Right ventricle myocardium inferior (tissue), 1 donor: ENCODE results near the gene GCAT. TPM values are rescaled to one million over a fixed set of nuclear protein-coding genes. Genes with fewer than 3 reads are reported as not detected.
"Not testable (repeated sequence)": the region's sequence is repeated elsewhere in the genome, so short reads cannot be mapped to it uniquely, and the experiment has no call there.

Source experiments
- ATAC-seq: fragments of 200-7000 bp; cut with Tn5 transposase; one replicate; pipeline ENCODE4 v1.9.1; 2020; ENCODE audit warnings: mild to moderate bottlenecking, moderate library complexity
- DNase-seq: peaks from one replicate; pipeline ENCODE4 v3.0.0; 2021; ENCODE audit errors: missing footprints
- intact Hi-C: fragments of 100-400 bp; cut with DNase I; formaldehyde crosslinking; loops from one replicate; pipeline ENCODE4 v1.11.0; 2022
- total RNA-seq: library from RNA; stranded (reverse); fragmentation: NEBNext Ultra II Directional; extraction: Animal tissue kit (Norgen Biotek cat#: 25700); gene quantifications from one replicate; pipeline ENCODE4 v1.2.1, GENCODE V29; 2021
- donor health status: DM: no; HTN: yes; CAD: no; lungs with severe emphysema.

Gene GCAT
- total RNA-seq, 1 donor from 2014 or later = 44.1 TPM

GRCh38 chr22:37778370-37779009 is 29.2 kb upstream of the GCAT start:
- intact Hi-C loops = no loop called here
- ATAC-seq (no peak), DNase-seq (no peak)

GRCh38 chr22:37781434-37782059 is 26.2 kb upstream of the GCAT start:
- DNase-seq (no peak), ATAC-seq (no peak)
- intact Hi-C loops = no loop called here

GRCh38 chr22:37782340-37783168 is 25.2 kb upstream of the GCAT start:
- DNase-seq (no peak), ATAC-seq (no peak)
- intact Hi-C loops = no loop called here

GRCh38 chr22:37784829-37785495 is 22.8 kb upstream of the GCAT start:
- intact Hi-C loops = no loop called here
- no peak for ATAC-seq
- DNase-seq = no peak

- DNase-seq (no peak), ATAC-seq (no peak)
- intact Hi-C loops = loop anchor here (5.0 kb wide), 1 partner anchor 148 kb away; no protein-coding TSS in a partner anchor
These were observed 17.5 kb upstream of the GCAT start for GRCh38 chr22:37790234-37790633.

GRCh38 chr22:37792494-37792893 is 15.2 kb upstream of the GCAT start:
- ATAC-seq (no peak), DNase-seq (no peak)
- intact Hi-C loops = loop anchor here (5.0 kb wide), 1 partner anchor 150 kb away; no protein-coding TSS in a partner anchor

- intact Hi-C loops = loop anchor here (5.0 kb wide), 1 partner anchor 152 kb away; no protein-coding TSS in a partner anchor
- ATAC-seq (no peak), DNase-seq (no peak)
These were observed 13.4 kb upstream of the GCAT start for GRCh38 chr22:37794376-37794775.

- ATAC-seq (no peak), DNase-seq (no peak)
- intact Hi-C loops = no loop called here
These were observed 11.7 kb upstream of the GCAT start for GRCh38 chr22:37796079-37796478.

GRCh38 chr22:37797259-37797658 is 10.5 kb upstream of the GCAT start:
- DNase-seq, intact Hi-C loops, ATAC-seq: not testable (repeated sequence)

GRCh38 chr22:37797874-37798500 is 9.7 kb upstream of the GCAT start:
- DNase-seq (no peak), ATAC-seq (no peak)
- intact Hi-C loops = no loop called here

- ATAC-seq, intact Hi-C loops, DNase-seq: not testable (repeated sequence)
These were observed 7.8 kb upstream of the GCAT start for GRCh38 chr22:37799979-37800378.

- intact Hi-C loops = no loop called here
- ATAC-seq (no peak), DNase-seq (no peak)
These were observed 5.8 kb upstream of the GCAT start for GRCh38 chr22:37801946-37802309.

- ATAC-seq (peak; percentile 14), DNase-seq (peak; percentile 83)
These were observed 5.2 kb upstream of the GCAT start for GRCh38 chr22:37802310-37803194.

GRCh38 chr22:37803195-37803638 is 4.5 kb upstream of the GCAT start:
- DNase-seq (no peak), ATAC-seq (no peak)
- intact Hi-C loops = no loop called here

More at GRCh38 chr22:37802310-37803194, 5.2 kb upstream of the GCAT start:
- intact Hi-C loops = no loop called here

- intact Hi-C loops = loop anchor here (2.0 kb wide), 1 partner anchor 59 kb away; no protein-coding TSS in a partner anchor
These were observed 3.9 kb upstream of the GCAT start for GRCh38 chr22:37803639-37804351.

GRCh38 chr22:37804352-37804880 is 3.3 kb upstream of the GCAT start:
- DNase-seq (no peak), ATAC-seq (no peak)
- intact Hi-C loops = loop anchor here (2.0 kb wide), 1 partner anchor 60 kb away; no protein-coding TSS in a partner anchor

More at GRCh38 chr22:37803639-37804351, 3.9 kb upstream of the GCAT start:
- DNase-seq (no peak), ATAC-seq (no peak)
